Aortic smooth muscle cell (primary cell): Measurements from ENCODE around the gene RBCK1. TPM values are rescaled to one million over a fixed set of nuclear protein-coding genes. Genes with fewer than 3 reads are reported as not detected.

Experiments used
- total RNA-seq: library from RNA; depleted of rRNA; stranded (reverse); fragments of >200 nt; gene quantifications from 2 replicates; pipeline ENCODE4 v1.2.3, GENCODE V29; 2014

RBCK1 gene
- 54.6 and 60.0 TPM in 2 replicates for total RNA-seq

GRCh38 chr20:407953-408842 is at the start of gene RBCK1:
Gene RBCK1, plus strand, starts transcription at chr20:408299. Its CDS starts 459 bp downstream, at chr20:408758.

GRCh38 chr20:462199-462991 is 54.3 kb downstream of the RBCK1 start, which contains the start of gene TBC1D20:
Gene TBC1D20, minus strand, starts transcription at chr20:462533. Its CDS starts 128 bp downstream, at chr20:462405.

Other genes starting within 250 kb of the RBCK1 start
- not detected in 2 replicates for gene DEFB128, start 218.6 kb upstream of the RBCK1 start, total RNA-seq
- gene DEFB129, start 181.0 kb upstream of the RBCK1 start, total RNA-seq: not detected in 2 replicates
- not detected in 2 replicates for gene DEFB132, start 150.6 kb upstream of the RBCK1 start, total RNA-seq
- gene C20orf96, start 117.5 kb upstream of the RBCK1 start, total RNA-seq: 2.2 and 3.7 TPM in 2 replicates
- 7.9 and 9.5 TPM in 2 replicates for gene ZCCHC3, start 110.7 kb upstream of the RBCK1 start, total RNA-seq
- 1.6 and 2.7 TPM in 2 replicates for gene SOX12, start 82.7 kb upstream of the RBCK1 start, total RNA-seq
- 13.3 and 15.9 TPM in 2 replicates for gene NRSN2, start 61.2 kb upstream of the RBCK1 start, total RNA-seq
- gene TRIB3, start 27.5 kb upstream of the RBCK1 start, total RNA-seq: 14.5 and 15.5 TPM in 2 replicates
- gene TBC1D20, start 54.2 kb downstream of the RBCK1 start, total RNA-seq: 27.6 and 28.5 TPM in 2 replicates
- 94.1 and 97.2 TPM in 2 replicates for gene CSNK2A1, start 135.5 kb downstream of the RBCK1 start, total RNA-seq
- not detected in 2 replicates for gene TCF15, start 202.0 kb downstream of the RBCK1 start, total RNA-seq
- gene SRXN1, start 244.9 kb downstream of the RBCK1 start, total RNA-seq: 42.8 and 61.2 TPM in 2 replicates